ENCODE results near the gene MSN. TPM values are rescaled to one million over a fixed set of nuclear protein-coding genes. Genes with fewer than 3 reads are reported as not detected.

The MSN gene
- total and polyA plus RNA-seq, 10 of the 15 experiments (the other 5 are each of a cell fraction or from before 2014, with no cell fraction given): 93.8 to 432 (median 270) TPM

DNA sequence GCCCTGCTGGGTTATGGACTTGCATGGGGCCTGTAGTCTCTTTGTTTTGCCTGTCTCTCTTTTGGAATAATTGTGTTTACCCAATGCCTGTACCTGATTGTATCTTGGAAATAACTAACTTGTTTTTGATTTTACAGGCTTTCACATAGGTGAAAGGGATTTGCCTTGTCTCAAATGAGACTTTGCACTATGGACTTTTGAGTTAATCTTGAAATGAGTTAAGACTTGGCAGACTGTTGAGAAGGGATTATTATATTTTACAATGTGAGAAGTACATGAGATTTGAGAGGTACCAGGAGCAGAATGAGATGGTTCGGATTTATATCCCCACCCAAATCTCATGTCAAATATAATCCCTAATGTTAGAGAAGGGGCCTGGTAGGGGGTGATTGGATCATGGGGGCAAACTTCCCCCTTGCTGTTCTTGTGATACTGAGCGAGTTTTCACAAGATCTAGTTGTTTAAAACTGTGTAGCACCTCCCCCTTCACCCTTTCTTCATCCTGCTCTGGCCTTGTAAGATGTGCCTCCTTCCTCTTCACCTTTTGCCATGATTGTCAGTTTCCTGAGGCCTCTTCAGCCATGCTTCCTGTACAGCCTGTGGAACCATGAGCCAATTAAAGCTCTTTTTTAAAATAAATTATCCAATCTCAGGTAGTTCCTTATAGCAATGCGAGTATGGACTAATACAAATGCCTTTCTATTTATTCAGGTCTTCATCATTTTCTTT, 102.3 kb downstream of the MSN start:
- Histone ChIP-seq H4K20me1 (ENCODE audit: control insufficient read depth, insufficient read depth) (no peaks in the 10 kb centered on the region), H2AFZ (ENCODE audit: control insufficient read depth, low read depth, low read length) (no peak overlapping the region), H3K9ac (ENCODE audit: control insufficient read depth, insufficient read depth, low read length) (no peak overlapping the region), H3K79me2 (ENCODE audit: control insufficient read depth, insufficient read depth, low read length) (no peaks in the 10 kb centered on the region), H3K27ac (ENCODE audit: control insufficient read depth, insufficient read depth) (no peak overlapping the region), H3K9me3 (replicated peaks; ENCODE audit: control insufficient read depth, insufficient read depth, low read length) (no peaks in the 10 kb centered on the region; the same call in 2 of the 3 replicates), H3K4me3 (no peak overlapping the region), H3K4me2 (ENCODE audit: control insufficient read depth, insufficient read depth) (no peak overlapping the region), H3K36me3 (ENCODE audit: control insufficient read depth in 2 of 2, insufficient read depth in 2 of 2, low read length in 1 of 2) (no peaks in the 10 kb centered on the region), H3K4me1 (ENCODE audit: control insufficient read depth, insufficient read depth, low read length) (no peaks in the 10 kb centered on the region; the same call in none of the 2 replicates), H3K27me3 (replicated peaks in 1 of 2; ENCODE audit: control insufficient read depth in 2 of 2, insufficient read depth in 2 of 2, low read length in 1 of 2) (no peaks in the 10 kb centered on the region)
- no peak for ATAC-seq
- BruUV-seq (replicated peaks): no TSS peak
- POLR2A ChIA-PET: no interaction called here
- SMC1A ChIA-PET (ENCODE audit: uncharacterized antibody, unreplicated experiment): no interaction called here
- no peak for TF ChIP-seq ETV6 (conservative IDR thresholded peaks at IDR 0.05 in 1 of 2, IDR thresholded peaks at IDR 0.05 in 1 of 2; ENCODE audit: borderline replicate concordance in 1 of 2, low read depth in 1 of 2)
- in situ Hi-C loops (cut with MboI): no loop called here
- RAD21 ChIA-PET (ENCODE audit: unreplicated experiment): no interaction called here
- intact Hi-C loops (cut with micrococcal nuclease; ENCODE audit: unreplicated experiment): no loop called here
- DNase-seq (ENCODE audit: low read depth, low spot score): no peak
- no peak for FAIRE-seq
- CTCF ChIA-PET: no interaction called here
- WGBS (ENCODE audit: insufficient coverage, insufficient replicate concordance, low lambda C conversion rate, missing lambda C conversion rate): 43% methylated on average over 3 of the region's 3 CpGs

DNA sequence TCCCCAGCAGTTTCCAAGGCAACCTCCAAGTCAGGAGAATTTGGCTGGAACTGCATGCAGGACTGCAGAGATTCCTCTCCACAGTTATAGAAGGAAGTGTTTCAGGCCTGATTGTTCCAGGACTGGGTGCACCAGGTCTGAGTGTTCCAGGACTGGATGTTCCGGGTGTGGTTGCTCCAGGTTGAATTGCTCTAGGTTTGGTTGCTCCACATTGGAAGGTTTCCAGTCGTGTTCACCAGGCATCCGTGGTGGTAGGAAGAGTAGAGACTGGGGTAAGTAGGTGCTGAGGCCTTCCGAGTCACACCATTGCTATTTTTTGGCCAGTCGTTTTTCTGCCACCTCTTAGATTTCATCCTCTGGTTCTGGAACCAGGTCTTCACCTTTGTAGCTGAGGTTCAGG, 105.4 kb downstream of the MSN start:
- RAD21 ChIA-PET (ENCODE audit: unreplicated experiment): no interaction called here
- Histone ChIP-seq H4K20me1 (ENCODE audit: control insufficient read depth, insufficient read depth) (no peaks in the 10 kb centered on the region), H3K27ac (ENCODE audit: control insufficient read depth, insufficient read depth) (no peak overlapping the region), H3K27me3 (replicated peaks in 1 of 2; ENCODE audit: control insufficient read depth in 2 of 2, insufficient read depth in 2 of 2, low read length in 1 of 2) (no peaks in the 10 kb centered on the region), H3K4me3 (no peak overlapping the region), H3K36me3 (ENCODE audit: control insufficient read depth in 2 of 2, insufficient read depth in 2 of 2, low read length in 1 of 2) (no peaks in the 10 kb centered on the region), H3K4me1 (ENCODE audit: control insufficient read depth, insufficient read depth, low read length) (no peaks in the 10 kb centered on the region; the same call in none of the 2 replicates), H3K4me2 (ENCODE audit: control insufficient read depth, insufficient read depth) (no peak overlapping the region), H3K79me2 (ENCODE audit: control insufficient read depth, insufficient read depth, low read length) (no peaks in the 10 kb centered on the region), H2AFZ (ENCODE audit: control insufficient read depth, low read depth, low read length) (no peak overlapping the region), H3K9me3 (replicated peaks; ENCODE audit: control insufficient read depth, insufficient read depth, low read length) (no peaks in the 10 kb centered on the region), H3K9ac (ENCODE audit: control insufficient read depth, insufficient read depth, low read length) (no peak overlapping the region)
- in situ Hi-C loops (cut with MboI) (no loop called here), intact Hi-C loops (cut with micrococcal nuclease; ENCODE audit: unreplicated experiment) (no loop called here)
- ATAC-seq (no peak), DNase-seq (ENCODE audit: low read depth, low spot score) (no peak), FAIRE-seq (no peak)
- SMC1A ChIA-PET (ENCODE audit: uncharacterized antibody, unreplicated experiment): interaction anchor here (1.2 kb wide), 1 partner anchor 27 kb away, joined by 3 read pairs; no protein-coding TSS in a partner anchor
- no TSS peak for BruUV-seq (replicated peaks)
- CTCF ChIA-PET: no interaction called here
- POLR2A ChIA-PET: no interaction called here
- WGBS (ENCODE audit: insufficient coverage, insufficient replicate concordance, low lambda C conversion rate, missing lambda C conversion rate): 40% methylated on average over 5 of the region's 5 CpGs
- no peak for TF ChIP-seq SMAD1 (IDR thresholded peaks at IDR 0.05; ENCODE audit: low read depth, partially characterized antibody)
- TF ChIP-seq BACH1 (IDR thresholded peaks at IDR 0.05; ENCODE audit: borderline replicate concordance): no peak
- TF ChIP-seq SREBF1 (IDR thresholded peaks at IDR 0.05; ENCODE audit: low read length): no peak
- TF ChIP-seq MTA3 (IDR thresholded peaks at IDR 0.05; ENCODE audit: borderline replicate concordance, low read length): no peak
- no peak for TF ChIP-seq NFXL1 (IDR thresholded peaks at IDR 0.05; ENCODE audit: borderline replicate concordance)
- TF ChIP-seq, protein P1, sequence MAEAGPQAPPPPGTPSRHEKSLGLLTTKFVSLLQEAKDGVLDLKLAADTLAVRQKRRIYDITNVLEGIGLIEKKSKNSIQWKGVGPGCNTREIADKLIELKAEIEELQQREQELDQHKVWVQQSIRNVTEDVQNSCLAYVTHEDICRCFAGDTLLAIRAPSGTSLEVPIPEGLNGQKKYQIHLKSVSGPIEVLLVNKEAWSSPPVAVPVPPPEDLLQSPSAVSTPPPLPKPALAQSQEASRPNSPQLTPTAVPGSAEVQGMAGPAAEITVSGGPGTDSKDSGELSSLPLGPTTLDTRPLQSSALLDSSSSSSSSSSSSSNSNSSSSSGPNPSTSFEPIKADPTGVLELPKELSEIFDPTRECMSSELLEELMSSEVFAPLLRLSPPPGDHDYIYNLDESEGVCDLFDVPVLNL (IDR thresholded peaks at IDR 0.05; ENCODE audit: low read depth, low read length): no peak
- TF ChIP-seq POLR2AphosphoS2 (IDR thresholded peaks at IDR 0.05; ENCODE audit: low read depth, low read length): no peak
- no peak for TF ChIP-seq RAD51 (IDR thresholded peaks at IDR 0.05)
- TF ChIP-seq POLR2A (IDR thresholded peaks at IDR 0.05; ENCODE audit: low read depth, low read length): no peak
- no peak for TF ChIP-seq ZNF384 (IDR thresholded peaks at IDR 0.05; ENCODE audit: borderline replicate concordance, low read depth, low read length)
- no peak for TF ChIP-seq PML (IDR thresholded peaks at IDR 0.05; ENCODE audit: low read length)

Data from GM12878 (cell line).